SK-N-MC (cell line): ENCODE data around the gene ZNF443.

Source experiments
- EZH2 ChIP-seq: fragments of 200-600 bp; sonication (generic); IDR thresholded peaks from one replicate; pipeline ENCODE4 v1.6.1; 2017; ENCODE audit warnings: antibody characterized with exemption
- POLR2AphosphoS5 ChIP-seq: IDR thresholded peaks from 2 replicates; pipeline ENCODE4 v1.6.1; 2012; ENCODE audit warnings: mild to moderate bottlenecking, low read depth, low read length, borderline replicate concordance

- TF ChIP-seq POLR2AphosphoS5 (no peak), EZH2 (no peak)
Observed at GRCh38 chr19:12453495-12453894, 12.7 kb upstream of the ZNF443 start.
